NCI-H82 treated with DMSO at 0.1 percent for 48 hours (cell line): Measurements from ENCODE around the gene ARSJ.

Source experiments
- DNase-seq: peaks from one replicate; lab custom pipeline; 2025; ENCODE audit not compliant: unreplicated experiment; lab: John Stamatoyannopoulos, UW

ARSJ gene

GRCh38 chr4:113904877-113905276 is 74.6 kb downstream of the ARSJ start:
- no peak for DNase-seq

- DNase-seq: no peak
Measured at GRCh38 chr4:113901994-113902787, 77.3 kb downstream of the ARSJ start.

DNA sequence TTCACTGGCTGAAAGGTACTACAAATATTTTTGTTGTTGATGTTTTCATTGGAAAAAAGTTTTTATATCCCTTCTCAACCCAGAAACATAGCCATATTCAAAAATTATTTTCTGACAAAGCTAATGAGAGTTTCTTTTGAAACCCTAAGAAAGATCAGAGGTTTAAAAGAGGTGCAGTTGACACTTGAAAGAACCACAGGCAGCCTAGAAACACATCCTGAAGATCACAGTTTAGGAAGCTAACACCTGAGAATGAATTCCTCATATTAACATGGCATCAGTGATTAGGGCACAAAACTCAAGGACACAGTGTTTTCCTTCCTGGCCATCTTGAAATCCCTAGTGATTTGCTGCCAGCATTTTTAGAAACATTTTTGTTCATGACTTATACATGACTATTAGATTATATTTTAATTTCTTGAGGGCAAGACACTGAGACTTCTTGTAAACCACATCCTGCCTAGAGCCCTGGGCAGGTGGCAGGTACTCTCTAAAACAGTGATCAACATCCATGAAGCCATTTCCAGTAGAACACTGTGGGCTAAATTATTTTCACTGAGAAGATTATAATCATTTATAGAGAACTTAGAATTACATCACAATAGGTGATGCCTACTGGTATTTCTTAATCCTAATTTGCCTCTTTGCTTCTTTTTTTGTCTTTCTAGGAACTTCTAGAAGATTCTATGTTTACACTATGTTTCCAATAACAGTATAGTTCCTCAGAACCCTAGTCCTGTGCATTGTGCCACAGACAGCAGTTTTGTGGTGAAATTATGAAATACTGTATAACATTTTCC is 80.0 kb downstream of the ARSJ start:
- DNase-seq: no peak

GRCh38 chr4:113893546-113893945 is 85.9 kb downstream of the ARSJ start:
- DNase-seq: no peak

GRCh38 chr4:113888006-113888405 is 91.4 kb downstream of the ARSJ start:
- no peak for DNase-seq

DNA sequence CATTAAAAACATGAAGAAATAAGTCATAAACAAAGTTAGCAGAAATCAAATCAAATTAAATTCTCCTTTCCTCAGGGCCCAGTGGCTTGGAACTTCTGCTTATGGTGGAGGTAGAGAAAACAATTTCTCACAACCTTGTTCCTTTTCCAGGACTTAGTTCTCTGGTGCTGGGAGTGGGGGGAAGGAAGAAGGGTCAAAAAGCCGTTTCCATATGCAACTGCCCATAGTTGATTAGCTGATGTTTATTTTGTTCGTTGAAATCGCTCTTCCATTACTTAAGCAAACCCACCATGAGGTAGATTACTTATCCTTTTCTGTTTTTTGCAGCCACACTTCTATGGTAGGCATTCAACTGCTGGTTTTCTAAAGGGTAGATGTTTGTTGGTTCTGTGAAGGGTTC is 94.2 kb downstream of the ARSJ start:
- no peak for DNase-seq

DNA sequence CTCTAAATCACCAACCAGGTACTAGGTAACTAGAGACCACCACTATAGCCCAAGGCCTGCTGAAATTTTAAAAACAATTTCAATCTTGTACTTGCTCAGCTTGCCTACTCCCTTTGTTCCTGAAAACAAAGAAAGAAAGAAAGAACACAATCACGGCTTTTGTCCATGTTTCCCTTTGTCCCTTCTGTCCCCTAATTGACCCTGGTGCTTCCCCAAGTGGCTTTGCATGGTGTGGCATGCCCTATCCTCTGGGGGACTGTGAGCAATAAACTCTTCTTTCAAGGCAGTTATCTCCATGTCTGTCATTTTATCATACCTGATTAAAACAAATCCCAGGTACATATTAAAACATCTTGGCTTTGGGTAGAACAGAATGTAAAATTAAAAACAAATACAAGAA is 94.8 kb downstream of the ARSJ start:
- DNase-seq: no peak

- no peak for DNase-seq
Measured at GRCh38 chr4:113882668-113883067, 96.8 kb downstream of the ARSJ start.

GRCh38 chr4:113881256-113881655 is 98.2 kb downstream of the ARSJ start:
- DNase-seq: no peak

DNA sequence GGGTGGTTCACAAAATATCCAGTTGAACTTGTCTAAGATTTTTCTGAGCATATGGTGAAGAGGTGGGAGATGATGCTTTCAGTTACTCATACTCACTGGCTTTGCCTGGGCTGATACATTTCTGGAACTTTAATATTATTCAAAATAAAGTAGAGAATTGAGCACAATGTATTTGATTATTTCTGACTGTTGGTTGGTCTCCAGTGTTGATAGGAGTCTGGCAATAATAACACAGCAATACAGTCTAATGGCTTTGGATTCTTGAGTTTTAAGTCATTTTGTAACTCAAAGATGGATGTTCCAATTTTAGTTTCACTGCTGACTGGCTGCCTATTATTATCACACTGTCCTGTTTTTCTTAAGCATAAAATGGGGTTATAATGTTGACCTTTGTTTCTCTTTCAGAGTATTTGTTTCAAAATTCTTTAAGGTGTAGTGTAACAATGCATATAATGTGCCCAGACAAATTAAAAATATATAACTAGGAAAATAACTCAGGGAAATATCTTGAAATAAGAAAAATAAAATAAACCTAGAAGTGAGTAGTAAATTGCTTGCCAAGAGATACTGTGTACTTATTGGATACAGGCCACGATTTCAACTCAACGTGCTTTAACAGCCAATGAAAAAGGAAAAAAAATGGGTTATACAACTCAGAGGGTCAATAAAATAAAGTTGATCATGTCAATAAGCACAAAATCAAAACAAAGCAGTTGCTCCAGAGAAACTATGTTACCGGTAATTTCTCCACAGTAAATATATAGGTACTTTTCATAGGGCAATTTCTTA is 99.0 kb downstream of the ARSJ start:
- DNase-seq: no peak

DNA sequence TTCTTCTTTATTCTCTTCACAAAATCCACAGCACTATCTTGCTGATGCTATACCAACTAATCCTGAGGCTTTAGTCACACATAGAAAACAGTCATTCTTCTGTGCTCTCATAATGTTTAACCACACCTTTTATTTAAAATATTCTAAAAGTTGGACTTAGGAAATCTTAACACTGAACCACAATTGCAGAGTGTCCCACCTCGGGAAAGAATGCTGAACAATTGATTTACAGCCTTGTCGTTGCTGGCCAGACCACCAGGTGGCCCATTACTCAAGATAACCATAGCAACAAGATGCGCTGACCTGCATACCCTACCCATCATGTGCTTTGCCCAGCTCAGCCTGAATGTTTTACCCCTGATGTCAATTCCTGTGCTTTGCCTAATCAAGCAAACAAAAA is 100.8 kb downstream of the ARSJ start:
- no peak for DNase-seq

DNA sequence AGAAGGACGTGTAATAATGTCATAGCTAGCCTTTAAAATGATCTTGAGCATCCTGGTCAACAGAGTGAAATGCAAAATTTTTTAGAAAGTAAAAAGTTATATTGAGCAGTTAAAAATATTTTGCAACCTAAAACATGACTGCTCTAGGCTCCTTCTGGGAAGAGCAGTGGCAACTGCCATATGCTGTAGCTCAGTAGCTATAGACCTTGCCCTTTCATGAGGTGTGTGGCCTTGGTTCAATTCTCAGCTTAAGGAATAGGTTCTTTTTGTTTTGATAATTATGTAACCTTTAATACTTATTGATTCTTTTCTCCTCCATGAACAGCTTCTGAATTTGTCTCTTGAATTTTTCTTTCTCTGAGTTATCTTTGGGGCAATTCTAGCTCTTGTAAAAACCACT is 105.0 kb downstream of the ARSJ start:
- no peak for DNase-seq

DNA sequence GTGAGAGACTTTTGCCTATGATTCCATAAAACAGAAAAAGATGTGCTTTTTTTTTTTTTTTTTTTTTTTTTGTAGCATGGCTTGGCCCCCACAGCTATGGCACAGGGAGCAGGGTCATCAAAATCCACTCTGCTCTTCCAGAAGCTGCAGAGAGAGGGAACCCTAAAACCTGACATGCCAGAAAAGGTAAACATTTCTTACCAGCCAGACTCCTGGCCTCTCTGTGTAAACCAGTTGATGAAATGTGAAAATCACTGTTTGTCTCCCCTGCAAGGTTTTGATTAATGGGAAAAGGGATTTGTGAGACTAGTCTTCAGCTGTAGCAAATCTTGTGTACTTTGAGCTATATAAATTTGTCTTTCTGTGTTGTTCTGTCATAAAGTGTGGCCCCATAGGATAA is 105.9 kb downstream of the ARSJ start:
- DNase-seq: no peak

GRCh38 chr4:113872426-113873260 is 106.8 kb downstream of the ARSJ start:
- DNase-seq: no peak

DNA sequence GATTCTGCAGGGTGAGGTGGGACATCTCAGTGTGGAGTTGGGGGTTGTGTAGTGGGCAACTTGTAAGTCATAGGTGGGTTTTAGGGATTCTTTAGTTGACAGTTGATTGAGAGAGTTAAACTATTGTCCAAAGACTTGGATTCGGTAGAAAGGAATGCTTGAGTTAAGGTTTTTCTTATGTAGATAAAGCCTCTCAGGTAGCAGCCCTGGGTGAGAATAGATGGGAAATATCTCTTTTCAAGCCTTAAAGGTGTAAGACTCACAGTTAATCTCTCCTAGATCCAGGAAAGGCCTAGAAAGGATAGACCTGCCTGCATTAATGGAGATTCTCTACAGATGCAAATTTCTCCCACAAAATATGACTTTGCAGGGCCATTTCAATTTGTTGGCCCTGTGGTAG is 108.4 kb downstream of the ARSJ start:
- DNase-seq: no peak

- no peak for DNase-seq
Measured at GRCh38 chr4:113869743-113870375, 109.6 kb downstream of the ARSJ start.

DNA sequence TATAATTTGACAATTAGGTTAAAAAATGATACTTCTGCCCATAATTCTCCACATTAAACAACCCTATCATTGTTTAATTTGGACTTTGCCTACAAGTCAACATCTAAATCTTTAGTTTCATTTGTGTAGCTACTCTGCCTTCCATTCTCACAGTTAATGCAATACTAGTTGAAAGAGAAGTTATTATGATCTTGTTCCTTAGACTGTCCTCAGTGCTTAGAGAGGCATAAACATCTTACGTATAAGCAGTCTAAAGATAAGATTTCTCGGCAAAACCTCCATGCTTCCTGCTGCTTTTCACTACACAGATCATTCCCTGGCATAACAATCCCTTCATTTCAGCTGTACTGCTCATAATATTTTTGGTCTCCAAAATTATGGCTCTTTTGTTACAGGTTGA is 112.8 kb downstream of the ARSJ start:
- DNase-seq: no peak

DNA sequence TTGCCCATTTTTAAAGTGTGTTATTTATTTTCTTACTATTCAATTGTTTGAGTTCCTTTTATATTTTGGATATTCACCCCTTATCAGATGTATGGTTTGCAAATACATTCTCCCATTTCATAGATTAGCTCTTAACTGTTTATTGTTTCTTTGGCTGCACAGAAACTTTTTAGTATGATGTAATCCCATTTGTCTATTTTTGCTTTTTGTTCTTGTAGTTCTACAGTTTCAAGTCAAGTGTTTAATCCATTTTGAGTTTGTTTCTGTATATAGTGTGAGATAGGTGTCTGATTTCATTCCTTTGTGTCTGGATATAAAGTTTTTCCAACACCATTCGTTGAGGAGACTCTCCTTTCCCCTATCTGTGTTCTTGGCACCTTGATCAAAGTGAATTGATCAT is 120.5 kb downstream of the ARSJ start:
- DNase-seq: no peak

GRCh38 chr4:113851816-113852215 is 127.6 kb downstream of the ARSJ start:
- no peak for DNase-seq
